GM21423 (cell line): ENCODE results near the gene CBFA2T2.
A peak's percentile ranks its signal among the peaks of the same experiment; 100 is the strongest.

ENCODE experiments used
- ATAC-seq: cut with Tn5 transposase; IDR thresholded peaks from one replicate; pipeline ENCODE4 v1.9.1; 2021; ENCODE audit warnings: mild to moderate bottlenecking, moderate library complexity; ENCODE audit not compliant: unreplicated experiment

CBFA2T2 gene

DNA sequence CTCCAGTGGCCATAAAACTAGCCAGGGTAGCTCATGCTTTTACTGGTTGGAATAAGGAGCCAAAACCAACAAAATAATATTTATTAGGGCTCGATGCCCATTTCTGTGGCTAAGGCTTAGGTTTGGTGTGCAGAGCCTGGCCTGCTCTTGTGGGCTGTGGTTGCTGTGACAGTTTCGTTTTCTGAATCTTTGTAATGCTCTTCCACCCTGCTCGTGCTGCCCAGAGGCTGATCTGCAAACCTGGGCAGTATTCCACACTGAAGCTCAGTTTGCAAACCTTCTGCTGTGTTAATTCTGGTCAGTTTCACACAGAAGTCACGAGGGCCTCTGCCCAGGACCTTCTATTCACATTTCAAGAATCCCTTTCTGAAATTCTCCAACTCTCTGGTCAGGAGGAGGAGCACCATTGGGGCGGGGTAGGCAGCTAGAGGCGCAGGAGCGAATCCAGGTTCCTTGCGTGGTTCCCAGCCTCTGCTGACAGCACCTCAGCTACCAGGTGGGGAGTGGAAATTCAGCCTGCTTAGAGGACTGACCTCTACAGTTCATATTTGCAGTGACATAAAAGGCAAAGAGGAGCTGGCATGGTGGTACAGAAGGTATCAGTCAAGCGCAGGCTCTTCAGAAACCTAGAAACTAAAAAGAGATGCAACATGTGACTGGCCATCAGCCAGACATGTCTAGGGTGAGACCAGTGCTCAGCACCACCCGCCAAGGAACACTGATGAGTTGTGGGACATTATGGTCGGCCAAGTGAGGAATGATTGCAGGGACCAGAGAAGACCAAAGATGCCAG lies 157.9 kb downstream of the CBFA2T2 start:
- peak; percentile 78 for ATAC-seq

DNA sequence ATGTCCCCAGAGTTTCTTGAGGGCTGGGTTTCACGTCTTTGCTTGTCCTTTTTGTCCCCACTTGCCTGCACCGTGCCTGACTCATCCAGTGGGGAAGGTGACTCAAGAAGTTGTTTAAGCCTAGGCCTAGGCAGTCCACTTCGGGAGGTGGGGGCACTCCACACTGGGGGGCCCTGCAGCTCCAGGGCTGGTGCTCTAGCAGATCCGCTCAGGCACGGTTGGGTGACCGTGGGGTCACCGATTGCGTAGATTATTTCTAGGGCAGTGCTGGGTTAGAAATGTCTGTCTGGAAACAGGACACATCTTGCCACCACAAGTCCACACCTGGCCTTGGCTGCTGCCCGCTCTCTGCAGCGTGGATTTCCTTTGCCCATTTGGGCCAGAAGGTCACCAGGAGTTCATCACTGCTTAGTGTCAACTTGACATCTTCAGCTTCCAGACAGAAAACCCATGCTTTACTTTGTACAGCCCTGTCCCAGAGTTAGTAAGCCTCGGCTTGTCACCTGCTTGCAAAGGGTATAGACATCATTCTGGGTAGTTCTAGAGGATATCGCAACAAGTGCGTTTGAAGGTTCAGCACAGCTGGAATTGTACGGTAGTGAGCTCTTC lies 158.6 kb downstream of the CBFA2T2 start:
- ATAC-seq, result no peak

DNA sequence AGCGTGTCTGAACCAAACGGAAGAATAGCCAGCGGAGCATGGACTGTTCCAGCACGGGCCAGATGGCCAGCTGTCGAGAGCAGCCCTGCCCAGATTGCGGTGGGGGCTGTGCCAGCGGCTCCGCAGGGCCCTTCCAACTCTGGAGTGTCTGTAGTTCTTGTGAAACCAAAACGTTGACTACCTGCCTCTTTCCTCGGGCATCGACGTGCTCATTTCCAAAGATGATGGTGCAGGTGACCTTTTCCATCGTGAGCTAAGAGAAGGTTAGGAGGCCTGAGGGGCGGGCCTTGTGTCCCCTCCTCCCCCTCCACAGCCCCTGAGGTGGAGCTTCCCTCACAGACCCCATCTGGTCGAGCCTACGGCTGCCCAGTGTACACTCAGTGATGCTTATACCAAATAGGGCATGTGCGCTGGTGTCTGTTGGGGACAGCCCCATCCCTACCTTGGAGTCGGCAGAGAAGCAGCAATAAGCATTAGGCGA lies 159.3 kb downstream of the CBFA2T2 start:
- ATAC-seq, result no peak

DNA sequence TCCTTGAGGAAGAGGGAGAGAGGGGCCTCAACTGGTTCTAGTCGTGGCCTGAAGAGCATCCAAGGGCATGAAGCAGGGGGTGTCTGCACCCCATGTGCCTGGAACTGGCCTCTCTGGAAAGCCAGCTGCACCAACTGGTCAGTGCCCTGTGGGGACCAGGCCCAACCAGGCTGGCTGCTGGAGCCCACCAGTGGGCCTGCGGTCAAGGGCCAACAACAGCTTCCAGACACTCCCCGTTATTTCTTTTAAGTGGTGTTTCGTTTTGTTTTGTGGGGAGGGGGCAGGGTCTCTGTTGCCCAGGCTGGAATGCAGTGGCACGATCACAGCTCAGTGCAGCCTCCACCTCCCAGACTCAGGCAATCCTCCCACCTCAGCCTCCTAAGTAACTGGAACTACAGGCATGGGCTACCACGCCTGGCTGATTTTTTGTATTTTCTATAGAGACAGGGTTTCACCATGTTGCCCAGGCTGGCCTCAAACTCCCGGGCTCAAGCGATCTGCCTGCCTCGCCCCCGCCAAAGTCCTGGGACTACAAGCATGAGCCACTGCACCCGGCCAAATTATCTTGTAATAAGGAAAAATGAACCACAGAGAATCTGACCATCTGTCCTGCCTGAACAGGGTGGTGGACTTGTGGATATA lies 160.3 kb downstream of the CBFA2T2 start:
- ATAC-seq, result no peak

DNA sequence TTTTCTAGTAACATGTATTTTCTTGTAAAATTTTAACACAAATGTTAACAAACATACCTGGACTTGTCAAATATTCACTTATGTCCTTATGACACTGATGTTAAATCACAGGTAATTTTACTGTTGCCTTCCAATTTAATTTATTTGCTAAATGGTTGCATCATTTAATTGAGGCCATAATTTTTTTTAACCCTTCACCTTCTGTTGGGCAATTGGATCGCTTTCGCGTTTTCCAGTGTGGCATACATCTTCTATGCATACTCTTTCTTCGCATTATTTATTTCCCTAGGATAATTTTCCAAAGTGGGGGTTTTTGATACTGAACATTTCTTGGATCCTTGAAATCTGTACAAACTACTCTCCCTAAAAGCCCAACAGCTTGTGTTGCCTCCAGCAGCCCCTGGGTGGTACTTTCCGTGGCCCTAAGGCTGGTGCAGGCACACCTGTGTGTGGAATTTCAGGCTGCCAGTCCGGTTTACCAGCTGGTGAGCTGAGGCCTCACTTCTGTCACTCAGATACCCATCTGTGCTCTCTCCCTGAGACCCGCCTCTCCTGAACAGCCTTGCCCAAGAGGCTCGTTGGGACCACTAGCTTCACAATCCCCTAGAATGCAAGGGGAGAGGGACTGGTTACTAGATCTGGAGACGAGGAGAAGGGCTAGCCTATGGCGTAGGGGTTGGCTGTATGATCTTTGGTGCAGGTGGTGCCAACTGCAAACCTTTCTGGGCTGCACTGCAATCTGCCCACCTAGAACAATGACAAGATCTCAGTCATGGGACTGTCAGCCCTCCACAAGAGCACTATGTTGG lies 161.1 kb downstream of the CBFA2T2 start:
- no peak for ATAC-seq

DNA sequence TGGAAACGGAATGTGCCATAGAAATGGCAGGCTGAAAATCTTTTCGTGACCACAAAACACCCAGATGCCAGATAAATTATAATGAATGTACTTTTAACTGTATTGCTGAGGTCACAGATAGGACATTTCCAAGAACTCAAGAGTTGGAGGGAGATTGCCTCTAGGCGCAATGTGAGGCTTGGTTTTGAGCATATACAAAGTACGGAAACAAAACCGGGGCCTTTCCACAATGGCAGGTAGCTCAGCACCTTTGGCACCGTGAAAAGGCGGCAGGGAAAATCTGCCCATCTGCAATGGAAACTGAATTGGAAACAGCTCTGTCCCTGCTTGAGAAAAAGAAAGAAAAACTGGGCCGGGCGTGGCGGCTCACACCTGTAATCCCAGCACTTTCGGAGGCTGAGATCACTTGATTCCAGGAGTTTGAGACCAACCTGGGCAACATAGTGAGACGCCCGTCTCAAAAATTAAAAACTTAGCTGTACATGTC lies 161.7 kb downstream of the CBFA2T2 start:
- no peak for ATAC-seq

DNA sequence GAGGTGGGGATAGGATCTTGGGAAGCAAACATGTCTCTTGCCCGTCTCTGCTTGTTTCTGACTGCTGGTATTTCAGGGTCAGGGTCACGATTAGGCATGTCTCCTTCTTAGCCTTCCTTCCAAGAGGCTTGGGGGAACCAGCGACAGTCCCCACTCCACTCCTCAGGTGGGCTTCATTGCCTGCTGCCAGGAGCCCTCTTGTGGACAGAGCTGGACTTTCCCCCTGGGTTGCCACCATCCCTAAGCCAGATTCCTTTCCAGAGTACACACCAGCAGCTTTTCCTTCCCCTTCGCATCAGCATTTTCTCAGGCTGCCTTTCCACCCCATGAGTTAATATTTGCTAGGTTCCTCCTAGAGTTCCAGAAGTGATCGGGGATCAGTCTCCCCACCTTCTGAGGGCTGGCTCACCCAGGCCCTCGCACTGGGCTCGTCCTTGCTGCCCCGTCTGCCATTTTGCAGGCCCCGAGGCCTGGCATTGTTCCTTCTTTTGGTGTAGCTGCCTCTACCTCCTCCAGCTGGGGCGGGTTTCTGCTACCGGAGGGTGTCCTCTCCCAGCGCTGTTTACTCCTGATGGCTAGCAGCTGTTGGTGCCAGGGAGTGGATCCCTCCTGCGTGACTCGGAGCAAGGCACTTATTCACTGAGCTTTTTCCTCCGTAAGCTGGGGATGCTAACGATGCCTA lies 163.5 kb downstream of the CBFA2T2 start:
- ATAC-seq, result no peak

DNA sequence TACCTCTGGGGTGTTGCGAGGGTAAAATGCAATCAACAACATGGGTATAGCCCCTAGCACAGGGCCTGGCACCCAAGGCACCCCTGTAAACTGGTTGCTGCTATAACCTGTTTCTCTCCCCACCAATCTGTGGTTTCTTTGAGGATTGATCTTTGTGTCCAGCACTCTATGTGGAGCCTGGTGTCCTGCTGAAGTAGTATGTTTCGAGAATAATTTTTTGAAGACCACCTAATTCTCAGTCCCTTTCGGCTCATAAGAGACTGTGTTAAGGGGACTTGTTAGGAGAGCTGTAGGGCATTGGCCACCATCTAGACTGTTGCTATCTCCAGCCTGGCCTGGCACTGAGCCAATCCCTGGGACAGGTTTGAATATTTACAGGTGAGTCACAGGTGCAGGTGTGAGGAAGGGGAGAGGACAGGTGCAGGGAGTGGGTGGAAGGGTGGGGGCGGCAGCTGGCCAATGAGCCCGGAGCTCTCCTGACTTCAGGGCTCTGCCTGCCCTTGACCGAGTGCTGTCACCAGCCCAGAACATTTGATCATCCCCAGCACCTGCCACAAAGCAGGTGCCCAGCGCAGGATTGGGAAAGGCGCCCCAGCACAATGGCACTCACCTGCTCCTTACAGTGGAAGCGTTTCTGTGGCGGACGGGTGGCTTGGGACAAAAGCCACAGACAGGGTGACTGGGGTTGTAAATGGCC lies 164.2 kb downstream of the CBFA2T2 start:
- ATAC-seq, result no peak

DNA sequence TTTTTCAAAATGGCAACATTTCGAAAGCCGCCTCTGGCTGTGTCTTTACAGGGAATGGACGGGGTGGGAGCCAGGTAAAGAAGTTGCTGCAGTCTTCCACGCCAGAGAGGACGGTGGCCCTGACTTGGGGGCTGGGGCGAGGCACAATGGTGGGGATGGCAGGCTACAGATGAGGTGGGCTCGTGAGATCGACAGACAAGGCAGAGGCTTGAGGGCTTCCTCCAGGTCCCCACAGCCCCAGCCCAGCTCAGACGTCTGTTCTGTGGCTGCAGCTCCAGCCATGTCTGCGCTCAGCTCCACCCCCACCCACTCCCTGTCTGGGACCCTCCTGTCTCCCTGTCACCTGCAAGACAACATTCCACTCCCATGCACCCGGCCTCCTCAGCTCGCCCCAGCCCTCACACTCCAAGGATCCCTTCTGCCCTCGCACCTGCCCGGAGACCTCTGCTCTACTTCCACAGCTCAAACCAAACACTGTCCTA lies 164.8 kb downstream of the CBFA2T2 start:
- ATAC-seq, result no peak

DNA sequence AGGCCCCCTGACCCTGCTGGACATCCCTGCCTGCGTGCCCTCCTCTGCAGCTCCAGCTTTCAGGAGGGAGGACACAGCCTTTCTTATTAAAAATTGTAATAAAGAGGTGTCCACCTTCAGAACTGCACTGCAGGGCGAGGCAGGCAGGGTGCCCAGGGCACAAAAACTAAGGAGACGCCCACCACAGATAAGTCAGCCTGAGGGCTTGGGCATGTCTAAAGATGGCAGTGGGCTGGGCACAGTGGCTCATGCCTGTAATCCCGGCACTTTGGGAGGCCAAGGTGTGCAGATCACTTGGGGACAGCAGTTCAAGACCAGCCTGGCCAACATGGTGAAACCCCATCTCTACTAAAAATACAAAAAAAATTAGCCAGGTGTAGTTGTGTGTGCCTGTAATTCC lies 165.3 kb downstream of the CBFA2T2 start:
- no peak for ATAC-seq

DNA sequence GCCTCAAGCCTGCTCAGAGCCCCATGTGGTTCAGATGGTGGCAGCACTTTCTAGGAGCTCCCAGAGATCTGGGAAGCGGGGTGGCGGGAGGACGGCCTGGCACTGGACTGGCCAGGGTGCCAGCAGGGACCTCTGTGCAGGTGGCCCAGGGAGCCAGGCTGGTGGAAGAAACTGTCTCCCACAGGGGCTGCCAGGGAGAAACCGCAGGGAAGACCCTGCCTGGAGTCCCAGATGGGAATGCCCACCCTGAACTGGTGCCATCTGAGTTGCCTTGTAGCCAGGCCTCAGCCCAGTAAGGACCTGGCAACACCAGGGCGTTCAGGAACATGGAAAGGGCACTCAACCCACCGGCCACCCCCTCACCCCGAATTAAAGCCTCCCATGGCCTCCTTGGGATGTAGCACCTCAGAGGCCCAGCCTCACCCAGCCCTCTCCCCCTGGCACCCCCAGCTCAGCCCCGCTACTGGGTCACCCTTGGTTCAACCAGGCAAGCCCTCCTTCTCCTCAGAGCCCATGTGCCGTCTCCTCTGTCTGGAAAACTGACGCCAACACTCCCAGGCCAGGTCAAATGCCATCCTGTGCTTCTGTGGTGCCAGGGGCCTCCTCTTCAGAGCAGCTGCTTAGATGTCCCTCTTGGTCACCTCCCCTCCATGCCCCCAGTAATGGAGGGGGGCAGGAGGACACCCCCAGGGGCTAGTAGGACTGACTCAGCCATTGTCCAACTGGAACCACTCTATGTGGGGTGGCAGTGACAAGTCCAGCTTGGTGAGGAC lies 166.3 kb downstream of the CBFA2T2 start:
- no peak for ATAC-seq

DNA sequence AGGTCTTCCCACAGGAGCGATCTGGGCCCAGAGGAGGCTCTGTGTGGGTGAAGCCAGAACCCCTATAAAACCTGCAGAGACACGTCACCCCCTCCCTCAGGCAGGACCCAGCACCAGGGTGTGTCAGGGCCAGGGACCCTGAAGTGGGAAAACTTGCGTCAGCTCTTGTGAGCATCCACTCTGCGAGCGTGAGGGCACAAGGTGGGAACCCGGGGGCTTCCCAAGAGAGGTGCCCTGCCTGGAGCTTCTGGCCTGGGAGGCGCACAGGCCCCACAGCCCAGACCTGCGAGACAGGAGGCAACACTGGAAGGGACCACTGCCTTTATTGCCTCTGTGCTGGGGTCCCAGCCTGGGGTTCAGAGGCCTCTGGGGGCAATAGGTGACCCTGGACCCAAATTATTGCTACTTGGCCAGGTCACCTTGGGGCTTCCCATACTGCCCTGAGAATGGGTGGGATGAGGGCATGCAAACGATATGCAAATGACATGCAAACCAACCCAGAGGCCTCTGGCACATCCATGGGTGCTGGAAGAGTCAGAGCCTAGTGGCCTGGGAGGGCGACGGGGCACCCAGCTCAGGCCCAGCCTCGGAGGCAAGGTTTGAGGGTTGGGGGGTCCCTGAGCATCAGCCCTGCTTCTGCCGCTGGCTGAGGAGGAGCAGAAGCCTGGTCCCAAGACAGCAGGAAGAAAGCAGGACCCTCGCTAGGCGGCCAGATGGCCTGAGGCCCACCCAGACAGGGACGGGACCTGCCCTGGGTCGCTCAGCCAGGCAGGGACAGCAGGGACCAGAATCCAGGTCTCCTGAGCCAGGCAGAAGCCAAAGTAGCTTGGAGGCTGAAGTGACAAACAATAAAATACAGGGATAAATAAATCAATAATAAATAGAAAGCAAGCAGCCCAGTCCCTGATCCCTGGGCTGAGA lies 167.1 kb downstream of the CBFA2T2 start:
- no peak for ATAC-seq

DNA sequence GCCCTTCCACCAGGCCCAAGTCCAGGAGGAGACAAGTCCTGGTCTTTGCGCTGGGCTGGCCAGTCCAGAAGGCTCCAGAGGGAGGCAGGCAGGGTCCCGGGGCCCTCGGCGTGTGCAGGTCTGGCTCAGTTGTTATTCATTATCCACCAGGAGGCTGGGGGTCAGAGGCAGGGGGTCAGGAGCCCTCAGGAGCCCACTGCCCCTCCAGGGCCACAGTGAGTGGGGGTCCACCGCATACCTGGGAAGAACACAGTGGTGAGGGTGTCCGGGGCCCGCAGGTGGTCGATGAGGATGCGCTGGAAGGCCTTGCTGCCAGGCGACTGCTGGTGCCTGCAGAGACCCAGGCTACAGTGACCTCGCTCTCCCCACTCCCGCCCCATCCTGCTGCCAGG lies 167.8 kb downstream of the CBFA2T2 start:
- no peak for ATAC-seq

DNA sequence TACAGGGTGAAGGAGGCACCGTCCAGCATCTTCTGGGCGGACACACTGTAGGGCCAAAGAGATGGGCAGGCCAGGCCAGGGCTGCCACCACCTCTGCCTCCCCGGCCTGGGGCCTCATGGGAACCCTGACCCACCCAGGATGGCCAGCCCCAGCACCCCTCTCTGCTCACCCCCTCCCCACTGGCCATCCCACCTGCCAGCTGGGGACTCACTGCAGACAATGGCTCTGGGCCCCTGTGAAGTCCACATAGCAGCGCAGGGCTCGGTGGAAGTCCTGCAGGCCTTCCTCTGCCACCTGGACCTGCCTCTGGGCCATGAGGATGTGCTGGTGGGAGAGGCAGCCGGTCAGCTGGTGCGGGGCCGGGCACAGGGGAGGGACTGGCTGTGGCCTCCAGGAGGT lies 168.6 kb downstream of the CBFA2T2 start:
- no peak for ATAC-seq

DNA sequence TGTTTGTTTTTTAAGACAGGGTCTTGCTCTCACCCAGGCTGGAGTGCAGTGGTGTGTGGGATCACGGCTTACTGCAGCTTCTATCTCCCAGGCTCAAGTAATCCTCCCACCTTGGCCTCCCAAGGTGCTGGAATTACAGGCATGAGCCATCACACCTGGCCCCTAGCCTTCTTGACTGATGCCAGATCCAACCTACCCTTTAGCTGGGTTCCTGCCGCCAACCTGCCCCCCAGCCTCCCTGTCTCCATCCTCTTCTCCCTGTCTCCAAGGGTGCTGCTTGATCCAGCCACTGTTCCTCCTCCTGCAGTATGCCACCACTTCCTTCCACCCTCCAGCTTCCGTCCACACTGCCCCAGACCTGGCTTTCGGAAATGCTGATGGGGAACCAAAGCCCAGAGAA lies 169.0 kb downstream of the CBFA2T2 start:
- no peak for ATAC-seq

DNA sequence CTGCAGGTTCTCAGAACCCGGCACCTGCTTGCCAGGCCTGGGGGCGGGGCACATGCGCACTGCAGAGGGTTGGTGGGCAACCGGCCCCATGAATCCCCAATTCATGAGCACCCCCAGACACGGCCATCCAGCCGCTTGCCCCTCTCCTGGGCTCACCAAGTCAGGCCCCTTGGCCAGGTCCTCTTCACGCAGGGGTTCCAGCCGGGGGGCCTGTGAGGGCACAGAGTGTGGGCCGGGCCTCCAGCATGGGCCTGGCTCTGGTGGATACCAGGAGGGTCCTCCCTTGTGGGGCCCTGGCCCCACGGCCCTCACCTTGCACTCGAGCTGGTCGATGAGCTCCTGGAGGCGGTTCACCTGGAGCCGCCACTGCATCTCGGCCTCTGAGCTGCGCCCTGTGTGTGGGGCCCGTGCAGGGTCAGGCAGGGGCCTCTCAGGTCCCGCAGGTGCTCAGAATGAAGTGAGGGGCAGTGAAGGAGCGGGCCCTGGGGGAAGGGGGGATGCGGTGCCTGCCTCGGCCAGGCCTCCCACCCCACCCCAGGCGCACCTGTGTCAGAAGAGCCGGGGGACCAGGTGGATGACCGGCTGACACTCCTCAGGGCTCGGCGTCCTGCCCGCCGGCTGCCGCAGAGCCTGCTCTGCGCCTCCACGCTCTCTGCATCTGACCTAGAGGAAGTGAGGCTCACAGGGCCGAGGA lies 169.6 kb downstream of the CBFA2T2 start:
- ATAC-seq, result no peak

DNA sequence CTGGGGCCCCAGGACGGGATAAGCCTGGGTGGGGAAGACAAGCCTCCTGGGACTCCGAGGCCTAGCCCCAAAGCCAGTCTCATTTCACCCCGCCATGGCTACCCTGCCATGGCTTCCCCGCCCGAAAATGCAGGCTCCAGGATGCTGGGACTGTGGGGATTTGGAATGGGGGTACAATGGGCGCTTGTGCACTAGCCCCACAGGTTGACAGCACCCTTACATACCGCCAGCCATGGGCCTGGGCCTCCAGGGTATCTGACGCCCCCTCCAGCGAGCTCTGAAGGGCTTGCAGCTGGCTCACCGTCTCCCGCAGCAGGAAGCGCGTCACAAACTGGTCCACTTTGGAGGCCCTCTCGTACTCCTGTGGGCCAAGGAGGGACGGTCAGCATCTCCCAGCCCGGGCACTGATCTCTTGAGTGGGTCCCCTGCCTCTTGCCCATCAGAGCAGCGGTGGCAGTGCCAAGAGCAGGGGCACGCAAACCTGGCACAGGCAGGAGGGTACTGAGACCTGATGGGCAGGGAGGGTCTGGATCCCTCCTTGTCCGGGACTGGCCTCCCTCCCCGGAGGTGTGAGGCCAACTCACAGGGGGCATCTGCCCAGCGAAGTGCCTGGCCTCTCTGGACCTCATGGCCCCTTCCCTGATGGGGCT lies 170.3 kb downstream of the CBFA2T2 start:
- no peak for ATAC-seq
